ENCODE measurements around the gene ZGLP1.
A peak's percentile ranks its signal among the peaks of the same experiment; 100 is the strongest.

DNA sequence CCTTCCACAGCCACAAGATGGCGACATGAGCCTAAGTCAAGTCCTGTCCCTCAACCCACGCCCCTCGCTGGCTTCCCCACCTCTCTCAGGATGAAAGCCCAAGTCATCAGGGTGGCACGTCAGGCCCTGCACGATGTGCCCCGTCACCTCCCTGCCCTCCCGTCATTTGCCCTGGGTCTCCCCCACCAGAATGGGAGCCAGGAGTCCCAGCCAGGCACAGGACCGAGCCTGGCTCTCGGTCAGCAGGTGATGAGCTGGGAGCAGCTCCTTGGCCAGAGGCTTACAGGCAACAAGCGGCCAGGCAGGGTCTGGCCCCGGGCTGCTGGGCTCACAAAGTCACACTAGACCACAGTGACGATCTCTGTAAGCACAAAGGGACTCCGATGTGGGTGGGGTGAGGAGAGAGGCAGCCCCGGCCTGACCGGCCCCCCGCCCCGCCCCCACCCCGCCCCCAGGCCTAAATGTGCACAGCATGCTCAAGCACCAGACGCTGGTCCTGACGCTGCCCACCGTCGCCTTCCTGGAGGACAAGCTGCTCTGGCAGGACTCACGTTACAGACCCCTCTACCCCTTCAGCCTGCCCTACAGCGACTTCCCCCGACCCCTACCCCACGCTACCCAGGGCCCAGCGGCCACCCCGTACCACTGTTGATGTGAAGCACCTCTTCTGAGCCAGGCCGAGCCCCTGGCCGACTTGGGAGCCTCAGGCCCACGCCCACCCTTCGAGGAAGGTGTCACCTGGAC is 50.3 kb downstream of the ZGLP1 start:
- TF ChIP-seq CTCF (conservative IDR thresholded peaks at IDR 0.05) (peak; percentile 89), ZFX (IDR thresholded peaks at IDR 0.05) (no peak)

Data from C4-2B (cell line).